NCI-H1092 treated with DMSO at 0.1 percent for 48 hours (cell line): Measurements from ENCODE around the gene MSL2.
"Not testable (repeated sequence)": the region's sequence is repeated elsewhere in the genome, so short reads cannot be mapped to it uniquely, and the experiment has no call there.

ENCODE experiments used
- DNase-seq: peaks from one replicate; lab custom pipeline; 2025; lab: John Stamatoyannopoulos, UW

The MSL2 gene

DNA sequence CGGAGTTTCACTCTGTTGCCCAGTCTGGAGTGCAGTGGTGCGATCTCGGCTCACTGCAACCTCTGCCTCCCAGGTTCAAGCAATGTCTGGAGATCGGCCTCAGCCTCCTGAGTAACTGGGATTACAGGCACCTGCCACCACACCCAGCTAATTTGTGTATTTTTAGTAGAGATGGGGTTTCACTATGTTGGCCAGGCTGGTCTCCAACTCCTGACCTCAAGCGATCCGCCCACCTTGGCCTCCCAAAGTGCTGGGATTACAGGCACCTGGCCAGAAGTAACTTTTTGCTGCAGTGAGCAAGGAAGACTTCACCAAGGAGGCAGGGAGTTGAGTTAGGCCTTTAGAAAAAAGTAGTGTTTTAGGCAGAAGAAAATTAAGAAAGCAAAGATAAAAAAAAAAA lies 3.9 kb downstream of the MSL2 start:
- DNase-seq: not testable (repeated sequence)

GRCh38 chr3:136189859-136190617 lies 6.1 kb downstream of the MSL2 start:
- no peak for DNase-seq

- DNase-seq: no peak
These were observed 7.1 kb downstream of the MSL2 start for GRCh38 chr3:136189043-136189442.

DNA sequence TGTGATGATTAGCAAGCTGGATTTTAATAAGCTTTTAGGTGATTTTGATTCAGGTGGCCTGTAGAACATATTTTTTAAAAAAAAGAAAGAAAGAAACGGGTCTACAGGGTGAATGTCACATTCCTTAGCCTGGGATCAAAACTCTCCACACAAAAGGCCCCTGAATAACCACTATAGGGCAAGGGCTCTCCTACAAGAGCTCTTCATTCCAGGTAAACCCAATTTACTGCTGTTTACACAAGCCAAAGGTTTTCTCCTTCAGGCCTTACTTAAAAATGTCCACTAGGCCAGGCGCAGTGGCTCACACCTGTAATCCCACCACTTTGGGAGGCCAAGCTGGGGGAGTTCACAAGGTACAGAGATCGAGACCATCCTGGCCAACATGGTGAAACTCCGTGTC lies 8.3 kb downstream of the MSL2 start:
- DNase-seq: no peak

DNA sequence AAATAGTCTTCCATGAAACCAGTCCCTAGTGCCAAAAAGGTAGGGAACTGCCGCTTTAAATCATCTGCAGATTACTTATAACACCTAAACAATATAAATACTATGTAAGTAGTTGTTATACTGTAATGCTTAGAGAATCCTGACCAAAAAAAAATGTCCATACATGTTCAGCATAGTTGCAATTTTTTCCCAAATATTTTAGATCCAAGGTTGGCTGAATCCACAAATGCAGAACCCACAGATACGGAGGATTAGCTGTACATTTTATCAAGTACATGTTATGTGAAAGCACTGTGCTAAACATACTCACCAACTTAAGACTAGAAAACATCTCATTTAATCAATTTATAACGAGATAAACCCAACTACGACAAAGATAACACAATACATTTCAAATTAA lies 9.3 kb downstream of the MSL2 start:
- no peak for DNase-seq

DNA sequence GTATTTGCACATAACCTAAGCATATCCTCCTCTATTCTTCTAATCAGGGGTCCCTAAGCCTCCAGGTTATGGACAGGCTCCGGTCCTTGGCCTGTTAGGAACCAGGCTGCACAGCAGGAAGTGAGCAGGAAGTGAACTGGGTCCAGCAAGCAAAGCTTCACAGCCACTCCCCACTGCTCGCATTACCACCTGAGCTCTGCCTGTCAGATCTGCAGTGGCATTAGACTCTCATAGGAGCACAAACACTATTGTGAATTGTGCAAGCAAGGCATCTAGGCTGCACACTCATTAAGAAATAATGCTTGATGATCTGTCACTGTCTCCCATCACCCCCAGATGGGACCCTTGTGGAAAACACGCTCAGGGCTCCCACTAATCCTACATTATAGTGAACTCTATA lies 9.8 kb downstream of the MSL2 start:
- DNase-seq: no peak

GRCh38 chr3:136184703-136185102 lies 11.4 kb downstream of the MSL2 start:
- DNase-seq: no peak

DNA sequence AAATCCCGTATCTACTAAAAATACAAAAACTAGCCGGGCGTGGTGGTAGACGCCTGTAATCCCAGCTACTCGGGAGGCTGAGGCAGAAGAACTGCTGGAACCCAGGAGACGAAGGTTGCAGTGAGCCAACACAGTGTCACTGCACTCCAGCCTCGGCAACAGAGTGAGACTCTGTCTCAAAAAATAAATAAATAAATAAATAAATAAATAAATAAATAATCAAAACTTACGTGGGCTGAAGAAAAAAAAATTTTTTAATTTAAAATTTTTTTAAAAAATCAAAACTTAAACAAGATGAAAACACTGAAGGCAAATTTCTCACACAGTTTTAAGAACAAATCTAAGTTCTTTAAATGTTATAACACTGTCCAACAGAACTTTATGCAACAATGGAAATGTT lies 14.4 kb downstream of the MSL2 start:
- no peak for DNase-seq

DNA sequence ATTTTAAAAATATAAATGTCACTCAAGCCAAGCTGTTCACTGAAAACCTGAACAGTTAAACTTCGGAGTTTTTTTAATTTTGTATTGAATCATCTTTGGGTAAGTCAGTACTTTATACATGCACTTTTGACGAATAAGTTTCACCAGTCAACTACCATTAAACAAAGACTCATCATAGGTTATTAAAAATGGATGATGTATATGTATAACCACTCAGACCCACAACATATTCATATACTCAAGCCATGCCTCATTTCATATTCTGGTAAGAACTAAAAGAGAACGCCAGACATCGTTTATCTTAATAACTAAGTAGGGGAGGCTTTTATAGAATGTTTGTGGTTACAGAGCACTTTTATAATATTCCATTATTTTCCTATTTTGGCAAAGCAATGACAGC lies 18.3 kb downstream of the MSL2 start:
- no peak for DNase-seq

DNA sequence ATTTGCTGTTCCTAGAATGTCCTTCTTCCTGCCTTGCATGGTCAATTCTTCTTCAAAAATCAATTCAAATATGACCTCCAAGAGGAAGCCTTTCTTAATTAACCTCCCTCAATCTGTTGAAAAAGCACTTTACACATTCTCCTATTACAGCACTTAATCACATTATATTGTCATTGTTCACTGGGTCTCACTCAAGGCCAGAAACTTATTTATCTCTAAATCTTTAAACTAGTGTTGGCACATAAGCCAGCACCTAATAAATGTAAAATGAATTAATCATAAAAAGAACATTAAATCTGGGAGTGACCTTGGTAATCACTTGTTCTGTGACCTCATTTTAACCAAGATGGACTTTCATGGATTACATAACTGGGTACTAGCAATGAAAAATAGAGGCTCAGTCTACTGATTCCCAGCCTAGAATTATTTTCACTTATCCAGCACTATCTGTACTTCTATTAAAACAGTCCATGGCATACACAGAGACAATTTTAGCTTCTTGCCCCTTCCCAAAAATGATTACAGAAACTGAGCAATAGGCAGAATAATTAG lies 22.1 kb downstream of the MSL2 start:
- no peak for DNase-seq

- DNase-seq: no peak
These were observed 25.0 kb downstream of the MSL2 start for GRCh38 chr3:136171097-136171542.

DNA sequence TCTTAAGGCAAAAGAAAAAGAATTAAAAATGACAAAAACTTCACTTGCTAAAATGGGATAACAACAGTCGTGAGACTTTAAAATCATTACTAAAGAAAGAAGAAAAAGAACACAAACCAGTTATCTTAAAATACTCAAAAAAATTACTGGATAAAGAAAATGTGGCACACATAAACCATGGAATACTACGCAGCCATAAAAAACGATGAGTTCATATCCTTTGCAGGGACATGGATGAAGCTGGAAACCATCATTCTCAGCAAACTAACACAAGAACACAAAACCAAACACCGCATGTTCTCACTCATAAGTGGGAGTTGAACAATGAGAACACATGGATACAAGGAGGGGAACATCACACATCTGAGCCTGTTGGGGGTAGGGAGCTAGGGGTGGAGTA lies 27.9 kb downstream of the MSL2 start:
- not testable (repeated sequence) for DNase-seq

- DNase-seq: no peak
These were observed 29.6 kb downstream of the MSL2 start for GRCh38 chr3:136166507-136166906.

DNA sequence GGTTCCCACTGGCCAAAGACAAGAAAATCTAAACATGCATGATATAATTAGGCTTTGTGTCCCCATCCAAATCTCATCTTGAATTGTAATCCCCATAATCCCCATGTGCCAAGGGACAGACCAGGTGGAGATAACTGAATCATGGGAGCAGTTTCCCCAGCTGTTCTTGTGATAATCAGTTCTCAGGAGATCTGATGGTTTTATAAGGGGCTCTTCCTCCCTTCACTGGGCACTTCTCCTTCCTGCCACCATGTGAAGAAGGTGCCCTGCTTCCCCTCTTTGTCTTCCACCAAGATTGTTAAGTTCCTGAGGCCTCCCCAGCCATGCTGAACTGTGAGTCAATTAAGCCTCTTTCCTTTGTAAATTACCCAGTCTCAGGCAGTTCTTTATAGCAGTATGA lies 32.5 kb downstream of the MSL2 start:
- DNase-seq: not testable (repeated sequence)

DNA sequence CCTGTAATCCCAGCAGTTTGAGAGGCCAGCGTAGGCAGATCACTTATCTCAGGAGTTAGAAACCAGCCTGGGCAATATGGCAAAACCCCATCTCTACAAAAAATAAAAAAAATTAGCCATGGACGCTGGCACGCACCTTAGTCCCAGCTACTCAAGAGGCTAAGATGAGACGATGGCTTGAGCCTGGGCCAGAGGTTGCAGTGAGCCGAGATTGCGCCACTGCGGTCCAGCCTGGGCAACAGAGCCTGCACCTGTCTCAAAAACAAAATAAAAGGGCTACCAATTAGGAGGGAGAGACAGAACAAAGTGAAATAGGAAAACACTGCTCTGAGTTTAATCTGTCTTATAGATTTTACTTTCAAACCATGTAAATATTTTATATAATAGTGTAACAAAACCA lies 33.8 kb downstream of the MSL2 start:
- no peak for DNase-seq

DNA sequence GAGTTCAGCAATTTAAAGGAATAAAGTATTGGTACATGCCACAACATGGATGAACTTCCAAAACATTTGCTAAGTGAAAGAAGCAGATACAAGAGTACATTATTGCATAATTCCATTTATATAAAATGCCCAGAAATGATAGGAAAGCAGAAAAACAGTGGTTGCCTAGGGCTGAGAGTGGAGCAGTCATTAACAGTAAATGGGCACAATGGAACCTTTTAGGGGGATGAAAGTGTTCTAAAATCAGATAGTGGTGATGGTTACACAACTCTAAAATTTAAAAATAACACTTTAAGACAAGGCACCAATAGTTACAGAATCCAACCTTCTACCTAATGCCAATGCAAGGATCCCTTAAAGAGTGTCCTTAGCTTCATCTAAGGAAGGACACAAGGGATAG lies 34.6 kb downstream of the MSL2 start:
- no peak for DNase-seq

GRCh38 chr3:136152963-136153362 lies 43.2 kb downstream of the MSL2 start:
- no peak for DNase-seq

- DNase-seq: no peak
These were observed 43.8 kb downstream of the MSL2 start for GRCh38 chr3:136152176-136152843.

- DNase-seq: no peak
These were observed 44.9 kb downstream of the MSL2 start for GRCh38 chr3:136151219-136151618.

- DNase-seq: no peak
These were observed 46.5 kb downstream of the MSL2 start for GRCh38 chr3:136149667-136150066.

- no peak for DNase-seq
These were observed 49.0 kb downstream of the MSL2 start for GRCh38 chr3:136146981-136147729.

GRCh38 chr3:136144397-136144796 lies 51.7 kb downstream of the MSL2 start:
- not testable (repeated sequence) for DNase-seq

DNA sequence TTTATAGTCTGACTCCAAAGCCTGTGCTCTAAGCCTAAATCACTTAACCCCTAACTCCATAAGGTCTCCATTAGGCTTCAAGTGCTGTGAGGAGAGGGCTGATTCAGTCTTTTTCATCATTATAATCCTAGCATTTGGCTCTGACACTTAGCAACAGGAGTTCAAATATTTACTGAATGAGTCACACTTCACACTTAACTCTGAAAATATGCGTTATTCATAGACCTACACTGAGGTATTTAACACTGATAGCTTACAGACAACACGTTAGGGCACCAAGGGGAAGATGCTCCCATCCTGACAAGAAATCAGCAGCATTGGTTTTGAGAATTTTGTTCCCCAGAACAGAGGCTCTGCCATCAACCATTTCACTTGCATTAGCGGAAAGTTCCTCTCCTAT lies 53.5 kb downstream of the MSL2 start:
- peak; percentile 5 for DNase-seq
